ENCODE data around the gene UBE3C. TPM values are rescaled to one million over a fixed set of nuclear protein-coding genes. Genes with fewer than 3 reads are reported as not detected.

UBE3C gene
- total and polyA plus RNA-seq, 9 of the 15 experiments (the other 6 are each of a cell fraction or from before 2014, with no cell fraction given) = 9.6 to 91.7 (median 75.4) TPM

DNA sequence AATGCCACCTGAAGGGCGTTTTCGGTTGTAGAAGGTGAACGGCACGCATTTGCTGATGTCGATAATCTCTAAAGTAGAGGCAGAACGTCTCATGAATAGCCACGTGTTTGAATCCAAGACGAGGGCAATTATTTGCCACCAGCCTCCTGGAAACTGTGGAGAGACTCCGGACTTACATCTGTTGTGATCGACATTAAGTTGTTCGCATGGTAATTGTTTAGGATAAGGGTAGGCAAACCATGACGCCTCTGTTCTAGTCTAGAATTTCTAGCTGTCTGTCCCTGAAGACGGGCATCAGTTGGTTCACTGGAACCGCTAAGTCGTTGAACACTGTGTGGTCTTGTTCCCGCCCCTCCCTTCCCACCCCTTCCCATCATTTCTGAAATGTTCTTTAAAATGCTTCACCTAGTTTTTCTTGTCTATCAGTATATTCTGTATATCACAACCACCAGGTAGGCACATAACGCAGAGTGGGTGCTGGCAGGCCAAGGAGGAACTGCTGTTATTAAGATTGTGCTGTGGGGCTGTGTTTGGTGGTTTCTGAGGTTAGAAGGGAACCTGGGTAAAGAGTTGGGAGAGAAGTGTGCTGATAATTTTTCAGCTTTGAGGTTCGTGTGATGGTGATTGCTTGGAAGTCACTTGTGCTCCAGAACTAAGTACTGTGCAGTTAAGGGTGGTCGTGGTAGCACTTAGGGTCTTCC lies 1.2 kb downstream of the UBE3C start (continued):
- TF ChIP-seq, protein P1, sequence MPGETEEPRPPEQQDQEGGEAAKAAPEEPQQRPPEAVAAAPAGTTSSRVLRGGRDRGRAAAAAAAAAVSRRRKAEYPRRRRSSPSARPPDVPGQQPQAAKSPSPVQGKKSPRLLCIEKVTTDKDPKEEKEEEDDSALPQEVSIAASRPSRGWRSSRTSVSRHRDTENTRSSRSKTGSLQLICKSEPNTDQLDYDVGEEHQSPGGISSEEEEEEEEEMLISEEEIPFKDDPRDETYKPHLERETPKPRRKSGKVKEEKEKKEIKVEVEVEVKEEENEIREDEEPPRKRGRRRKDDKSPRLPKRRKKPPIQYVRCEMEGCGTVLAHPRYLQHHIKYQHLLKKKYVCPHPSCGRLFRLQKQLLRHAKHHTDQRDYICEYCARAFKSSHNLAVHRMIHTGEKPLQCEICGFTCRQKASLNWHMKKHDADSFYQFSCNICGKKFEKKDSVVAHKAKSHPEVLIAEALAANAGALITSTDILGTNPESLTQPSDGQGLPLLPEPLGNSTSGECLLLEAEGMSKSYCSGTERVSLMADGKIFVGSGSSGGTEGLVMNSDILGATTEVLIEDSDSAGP (CRISPR knock-in tag; IDR thresholded peaks at IDR 0.05) = no peak
- TF ChIP-seq ZNF253 (CRISPR knock-in tag; conservative IDR thresholded peaks at IDR 0.05) (no peak), FOSL1 (tag; conservative IDR thresholded peaks at IDR 0.05) (no peak), YY1 (IDR thresholded peaks at IDR 0.05; ENCODE audit: borderline replicate concordance in 1 of 3, control insufficient read depth in 1 of 3, extremely low read depth in 1 of 3, insufficient read depth in 3 of 3, insufficient read length in 1 of 3, insufficient replicate concordance in 2 of 3, low read depth in 1 of 3, low read length in 2 of 3) (no peak), ZNF408 (CRISPR knock-in tag; IDR thresholded peaks at IDR 0.05; ENCODE audit: low read depth) (no peak), GABPB2 (CRISPR knock-in tag; conservative IDR thresholded peaks at IDR 0.05) (no peak), SOX6 (IDR thresholded peaks at IDR 0.05) (no peak), E2F6 (IDR thresholded peaks at IDR 0.05; ENCODE audit: borderline replicate concordance in 1 of 2, extremely low read depth in 1 of 2, insufficient read depth in 1 of 2, insufficient read length in 1 of 2, low read depth in 1 of 2, low read length in 1 of 2, poor library complexity in 1 of 2, severe bottlenecking in 1 of 2) (peak; percentile 56 to 74), ZFX (CRISPR knock-in tag; IDR thresholded peaks at IDR 0.05) (no peak), ZNF217 (CRISPR knock-in tag; IDR thresholded peaks at IDR 0.05) (no peak), ZNF764 (CRISPR knock-in tag; IDR thresholded peaks at IDR 0.05; ENCODE audit: low read depth) (no peak), ESRRA (IDR thresholded peaks at IDR 0.05; ENCODE audit: borderline replicate concordance, low read depth) (no peak), TBP (optimal IDR thresholded peaks at IDR 0.05; ENCODE audit: low read depth, low read length) (no peak), NRF1 (conservative IDR thresholded peaks at IDR 0.05 in 1 of 2, IDR thresholded peaks at IDR 0.05 in 1 of 2) (no peak), U2AF1 (optimal IDR thresholded peaks at IDR 0.05; ENCODE audit: low read depth, low read length) (no peak), SPI1 (IDR thresholded peaks at IDR 0.05; ENCODE audit: borderline replicate concordance, low read depth, low read length) (peak; percentile 70), BDP1 (IDR thresholded peaks at IDR 0.05; ENCODE audit: insufficient read depth, insufficient read length) (no peak), PHF20 (IDR thresholded peaks at IDR 0.05; ENCODE audit: partially characterized antibody) (no peak), ZNF224 (CRISPR knock-in tag; IDR thresholded peaks at IDR 0.05) (no peak)
- TF ChIP-seq, protein P2, sequence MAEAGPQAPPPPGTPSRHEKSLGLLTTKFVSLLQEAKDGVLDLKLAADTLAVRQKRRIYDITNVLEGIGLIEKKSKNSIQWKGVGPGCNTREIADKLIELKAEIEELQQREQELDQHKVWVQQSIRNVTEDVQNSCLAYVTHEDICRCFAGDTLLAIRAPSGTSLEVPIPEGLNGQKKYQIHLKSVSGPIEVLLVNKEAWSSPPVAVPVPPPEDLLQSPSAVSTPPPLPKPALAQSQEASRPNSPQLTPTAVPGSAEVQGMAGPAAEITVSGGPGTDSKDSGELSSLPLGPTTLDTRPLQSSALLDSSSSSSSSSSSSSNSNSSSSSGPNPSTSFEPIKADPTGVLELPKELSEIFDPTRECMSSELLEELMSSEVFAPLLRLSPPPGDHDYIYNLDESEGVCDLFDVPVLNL (CRISPR knock-in tag; IDR thresholded peaks at IDR 0.05; ENCODE audit: low read depth) = no peak
- TF ChIP-seq, protein P3, sequence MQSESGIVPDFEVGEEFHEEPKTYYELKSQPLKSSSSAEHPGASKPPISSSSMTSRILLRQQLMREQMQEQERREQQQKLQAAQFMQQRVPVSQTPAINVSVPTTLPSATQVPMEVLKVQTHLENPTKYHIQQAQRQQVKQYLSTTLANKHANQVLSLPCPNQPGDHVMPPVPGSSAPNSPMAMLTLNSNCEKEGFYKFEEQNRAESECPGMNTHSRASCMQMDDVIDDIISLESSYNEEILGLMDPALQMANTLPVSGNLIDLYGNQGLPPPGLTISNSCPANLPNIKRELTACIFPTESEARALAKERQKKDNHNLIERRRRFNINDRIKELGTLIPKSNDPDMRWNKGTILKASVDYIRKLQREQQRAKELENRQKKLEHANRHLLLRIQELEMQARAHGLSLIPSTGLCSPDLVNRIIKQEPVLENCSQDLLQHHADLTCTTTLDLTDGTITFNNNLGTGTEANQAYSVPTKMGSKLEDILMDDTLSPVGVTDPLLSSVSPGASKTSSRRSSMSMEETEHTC (IDR thresholded peaks at IDR 0.05) = no peak
- TF ChIP-seq, protein P4, sequence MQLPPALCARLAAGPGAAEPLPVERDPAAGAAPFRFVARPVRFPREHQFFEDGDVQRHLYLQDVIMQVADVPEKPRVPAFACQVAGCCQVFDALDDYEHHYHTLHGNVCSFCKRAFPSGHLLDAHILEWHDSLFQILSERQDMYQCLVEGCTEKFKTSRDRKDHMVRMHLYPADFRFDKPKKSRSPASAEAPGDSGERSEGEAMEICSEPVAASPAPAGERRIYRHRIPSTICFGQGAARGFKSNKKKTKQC (CRISPR knock-in tag; IDR thresholded peaks at IDR 0.05) = 0 out of 2 replicates have a peak, but pooled peaks have one; percentile 7

Data from K562 (cell line).